ENCODE results near the gene C7orf33. TPM values are rescaled to one million over a fixed set of nuclear protein-coding genes. Genes with fewer than 3 reads are reported as not detected.

C7orf33 gene
- total RNA-seq, 1 experiment from 2014 or later: not detected

DNA sequence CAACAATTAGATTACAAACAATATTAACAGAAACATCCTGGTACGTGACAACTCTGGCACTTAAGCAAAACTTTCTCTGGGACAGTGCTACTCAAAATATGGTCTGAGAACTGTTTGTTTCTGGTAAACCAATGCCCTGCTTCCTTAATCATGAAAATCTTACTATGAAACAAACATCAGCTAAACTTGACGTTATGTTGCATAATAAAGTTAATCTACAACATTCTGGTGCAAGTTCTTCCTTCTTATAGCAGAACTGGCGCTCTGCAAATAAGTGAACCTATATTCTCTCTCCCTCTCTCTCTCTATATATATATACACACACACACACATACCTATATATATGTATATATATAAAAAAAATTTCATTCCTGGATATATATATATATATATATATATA lies 7.8 kb downstream of the C7orf33 start:
- Mint-ChIP-seq H3K27ac (no peak overlapping the region), H3K36me3 (ENCODE audit: insufficient read depth in 1 of 3, low read depth in 3 of 3) (peaks cover 9 to 10% (median 9%) of the 10 kb centered on the region in 3 experiments; a peak in 5 of 7 replicates), H3K4me3 (no peak overlapping the region), H3K9me3 (peaks cover 9 to 14% of the 10 kb centered on the region in 2 experiments), H3K27me3 (ENCODE audit: low read depth) (peaks cover 2% of the 10 kb centered on the region; the same call in 1 of the 2 replicates), H3K4me1 (peaks cover 7 to 10% of the 10 kb centered on the region in 2 experiments)
- no peak overlapping the region for H3K23ac ChIP-seq (ENCODE audit: insufficient read length, low read depth, low read length)
- H2AK5ac ChIP-seq (ENCODE audit: insufficient read length, low read length): no peak overlapping the region
- DNase-seq: no peak
- no peak overlapping the region for H4K5ac ChIP-seq (ENCODE audit: insufficient read length, low read depth, low read length)
- H4K91ac ChIP-seq (ENCODE audit: insufficient read length, low read depth, low read length): no peak overlapping the region
- no peak overlapping the region for H2BK12ac ChIP-seq (ENCODE audit: insufficient read length, low read depth, low read length)
- H3K56ac ChIP-seq (ENCODE audit: insufficient read length, low read depth, low read length): no peak overlapping the region
- H3K9me3 ChIP-seq (ENCODE audit: control insufficient read depth, low read depth, low read length): no peaks in the 10 kb centered on the region
- no peak overlapping the region for H2BK5ac ChIP-seq (ENCODE audit: insufficient read length, low read length)
- H4K20me1 ChIP-seq (ENCODE audit: control insufficient read depth, insufficient read depth, insufficient read length): no peaks in the 10 kb centered on the region
- WGBS (ENCODE audit: extremely low coverage, insufficient read length, low lambda C conversion rate): no CpG with 5 or more reads among the region's 3 CpGs
- H2BK120ac ChIP-seq (ENCODE audit: low read depth, low read length, poor library complexity, severe bottlenecking): no peak overlapping the region
- H2BK20ac ChIP-seq (ENCODE audit: low read depth, low read length, poor library complexity, severe bottlenecking): no peak overlapping the region
- H3K27ac ChIP-seq (ENCODE audit: insufficient read length, low read depth, low read length): no peak overlapping the region
- H3K4me2 ChIP-seq (ENCODE audit: insufficient read depth, insufficient read length, low read length): no peak overlapping the region
- no peaks in the 10 kb centered on the region for H3K23me2 ChIP-seq (ENCODE audit: insufficient read length, low read depth, low read length, poor library complexity, severe bottlenecking)
- H3K27me3 ChIP-seq (ENCODE audit: insufficient read depth, low read length): no peaks in the 10 kb centered on the region
- TF ChIP-seq CTCF (conservative IDR thresholded peaks at IDR 0.05): no peak
- H2AFZ ChIP-seq (ENCODE audit: low read length): no peak overlapping the region
- H3K4me1 ChIP-seq (ENCODE audit: insufficient read depth, low read length): no peaks in the 10 kb centered on the region; the same call in 1 of the 2 replicates
- H3K79me2 ChIP-seq (ENCODE audit: insufficient read depth, low read length): no peaks in the 10 kb centered on the region
- H3K14ac ChIP-seq (ENCODE audit: insufficient read depth, low read length): no peak overlapping the region
- H3K79me1 ChIP-seq (ENCODE audit: insufficient read depth, low read depth, low read length, poor library complexity, severe bottlenecking): no peaks in the 10 kb centered on the region
- H3K4ac ChIP-seq (ENCODE audit: low read depth, low read length): no peak overlapping the region
- no peak overlapping the region for H3T11ph ChIP-seq (ENCODE audit: low read length)
- H3K18ac ChIP-seq (ENCODE audit: insufficient read length, low read depth, low read length): no peak overlapping the region
- H2BK15ac ChIP-seq (ENCODE audit: low read depth, low read length): no peak overlapping the region
- H3K9ac ChIP-seq (ENCODE audit: extremely low read depth, insufficient read length, low read length): no peak overlapping the region
- H4K8ac ChIP-seq (replicated peaks; ENCODE audit: insufficient read length, low read depth, low read length): no peak overlapping the region

Data from H9 (cell line).